OCI-M2 (cell line): ENCODE results near the gene CNN1.
"Not testable (repeated sequence)": the region's sequence is repeated elsewhere in the genome, so short reads cannot be mapped to it uniquely, and the experiment has no call there.

Experiments used
- DNase-seq: peaks from one replicate; lab custom pipeline; 2025; ENCODE audit not compliant: unreplicated experiment; lab: John Stamatoyannopoulos, UW

Gene CNN1

DNA sequence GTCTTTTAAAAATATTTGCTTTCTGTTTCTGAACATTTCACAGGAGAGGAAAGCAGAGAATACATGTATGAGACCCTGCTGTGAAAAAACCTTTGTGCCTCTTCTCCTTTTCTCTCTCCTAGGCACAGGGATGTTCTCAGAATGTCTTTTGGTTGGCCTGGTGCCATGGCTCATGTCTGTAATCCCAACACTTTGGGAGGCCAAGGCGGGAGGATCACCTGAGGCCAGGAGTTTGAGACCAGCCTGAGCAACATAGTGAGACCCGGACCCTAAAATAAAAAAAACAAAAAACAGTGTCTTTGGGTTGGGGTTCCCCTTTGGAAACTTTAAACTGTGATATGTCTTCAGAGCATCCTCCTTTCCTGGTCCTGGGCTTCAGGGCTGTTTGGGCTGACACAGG is 60.1 kb downstream of the CNN1 start:
- no peak for DNase-seq

DNA sequence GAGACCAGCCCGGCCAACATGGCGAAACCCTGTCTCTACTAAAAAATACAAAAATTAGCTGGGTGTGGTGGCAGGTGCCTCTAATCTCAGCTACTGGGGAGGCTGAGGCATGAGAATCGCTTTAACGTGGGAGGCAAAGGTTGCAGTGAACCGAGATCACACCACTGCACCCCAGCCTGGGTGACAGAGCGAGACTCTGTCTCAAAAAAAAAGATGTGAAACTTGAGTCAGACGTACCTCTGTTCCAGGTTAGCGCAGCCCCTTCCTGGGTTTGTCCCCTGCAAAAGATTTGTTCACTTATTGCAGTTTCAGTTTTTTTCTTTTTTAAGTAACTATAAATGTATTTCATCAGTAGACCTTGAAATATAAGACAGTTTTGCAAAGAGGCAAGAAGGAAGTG is 61.1 kb downstream of the CNN1 start:
- not testable (repeated sequence) for DNase-seq
